Activated naive CD8-positive, alpha-beta T cell treated with anti-CD3 and anti-CD28 coated beads for 36 hours (primary cell): ENCODE data around the gene HSD3B2. TPM values are rescaled to one million over a fixed set of nuclear protein-coding genes. Genes with fewer than 3 reads are reported as not detected.

ENCODE experiments used
- DNase-seq: peaks from one replicate; pipeline ENCODE4 v3.0.0; 2021
- H3K27ac Mint-ChIP-seq: one replicate; pipeline ENCODE4 v1.8.0; 2022; ENCODE audit warnings: mild to moderate bottlenecking, moderate library complexity, mixed read lengths
- H3K27me3 Mint-ChIP-seq: one replicate; pipeline ENCODE4 v1.8.0; 2022; ENCODE audit warnings: mild to moderate bottlenecking, mixed read lengths
- H3K36me3 Mint-ChIP-seq: one replicate; pipeline ENCODE4 v1.8.0; 2021; ENCODE audit warnings: mild to moderate bottlenecking, mixed read lengths
- H3K4me1 Mint-ChIP-seq: one replicate; pipeline ENCODE4 v1.8.0; 2021; ENCODE audit warnings: mixed read lengths
- H3K4me3 Mint-ChIP-seq: one replicate; pipeline ENCODE4 v1.8.0; 2022; ENCODE audit warnings: mild to moderate bottlenecking, moderate library complexity, mixed read lengths
- H3K9me3 Mint-ChIP-seq: one replicate; pipeline ENCODE4 v1.8.0; 2022; ENCODE audit warnings: mixed read lengths
- total RNA-seq, 2 experiments: library from RNA; stranded (reverse); gene quantifications; one replicate each; pipeline ENCODE4 v1.2.3, GENCODE V29; 2021

Gene HSD3B2
- total RNA-seq, 2 experiments from 2014 or later: not detected

DNA sequence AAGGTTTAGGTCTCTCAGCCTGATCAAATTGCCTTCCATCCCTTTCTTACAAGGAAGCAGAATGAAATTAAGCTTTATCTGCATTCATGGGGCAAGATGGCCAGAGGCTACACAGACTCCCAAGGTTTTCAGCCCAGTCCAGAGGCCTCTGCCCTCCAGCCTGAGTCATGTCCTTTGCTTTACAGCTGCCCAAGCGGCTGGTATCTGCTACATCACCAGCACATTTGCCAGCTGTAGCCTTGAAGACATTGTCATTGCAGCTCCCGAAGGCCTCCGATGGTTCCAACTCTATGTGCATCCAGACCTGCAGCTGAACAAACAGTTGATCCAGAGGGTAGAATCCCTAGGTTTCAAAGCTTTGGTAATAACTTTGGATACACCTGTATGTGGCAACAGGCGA is 30.4 kb upstream of the HSD3B2 start:
- H3K36me3 Mint-ChIP-seq: no peaks in the 10 kb centered on the region
- no peak for DNase-seq
- no peaks in the 10 kb centered on the region for H3K4me1 Mint-ChIP-seq
- H3K27ac Mint-ChIP-seq: no peak overlapping the region
- H3K27me3 Mint-ChIP-seq: peaks cover 31% of the 10 kb centered on the region
- no peak overlapping the region for H3K4me3 Mint-ChIP-seq
- H3K9me3 Mint-ChIP-seq: no peaks in the 10 kb centered on the region

DNA sequence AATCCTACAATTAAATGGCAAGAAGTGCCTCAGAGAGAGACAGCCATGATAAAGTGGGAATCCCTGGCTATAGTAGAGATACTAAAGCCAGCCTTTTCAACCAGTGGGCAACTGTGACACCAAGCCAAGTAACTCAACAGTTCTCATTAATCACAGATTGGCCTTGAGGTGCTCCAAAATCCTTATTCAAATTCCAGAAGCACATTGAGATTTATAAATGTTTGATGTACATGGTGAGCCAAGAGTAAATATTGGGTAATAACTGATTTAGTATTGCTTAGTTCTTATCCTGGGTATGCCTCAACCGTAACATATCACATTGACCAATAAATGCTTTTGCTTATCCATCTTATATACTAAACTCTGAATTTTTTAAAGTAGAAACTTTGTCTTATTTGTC is 29.3 kb upstream of the HSD3B2 start:
- H3K9me3 Mint-ChIP-seq: no peaks in the 10 kb centered on the region
- no peaks in the 10 kb centered on the region for H3K36me3 Mint-ChIP-seq

DNA sequence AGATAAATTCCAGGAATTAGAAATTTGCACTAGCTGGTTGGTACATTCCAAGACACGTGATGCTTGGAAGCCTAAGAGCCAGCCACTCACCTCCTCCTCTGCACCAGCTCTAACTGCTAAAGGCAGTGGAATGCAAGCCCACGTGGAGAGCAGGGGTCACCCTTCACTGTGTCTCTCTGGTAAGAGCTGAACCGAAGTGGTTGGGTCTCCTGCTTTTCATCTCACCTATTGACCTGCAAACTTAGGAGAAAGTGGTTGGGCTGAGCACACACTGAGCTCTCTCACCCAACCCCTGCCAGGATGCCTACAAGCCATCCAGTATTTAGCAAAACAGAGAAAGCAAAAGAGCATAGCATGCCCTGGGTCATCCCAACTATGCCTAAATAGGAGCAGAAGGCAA is 27.1 kb upstream of the HSD3B2 start:
- no peaks in the 10 kb centered on the region for H3K36me3 Mint-ChIP-seq
- no peak overlapping the region for H3K27ac Mint-ChIP-seq
- no peak overlapping the region for H3K4me3 Mint-ChIP-seq
- DNase-seq: no peak
- no peaks in the 10 kb centered on the region for H3K4me1 Mint-ChIP-seq
- no peaks in the 10 kb centered on the region for H3K9me3 Mint-ChIP-seq
- peaks cover 17% of the 10 kb centered on the region for H3K27me3 Mint-ChIP-seq

More for the DNA sequence above, 29.3 kb upstream of the HSD3B2 start:
- H3K27me3 Mint-ChIP-seq: peaks cover 27% of the 10 kb centered on the region
- H3K4me1 Mint-ChIP-seq: no peaks in the 10 kb centered on the region
- DNase-seq: no peak
- no peak overlapping the region for H3K27ac Mint-ChIP-seq
- no peak overlapping the region for H3K4me3 Mint-ChIP-seq

DNA sequence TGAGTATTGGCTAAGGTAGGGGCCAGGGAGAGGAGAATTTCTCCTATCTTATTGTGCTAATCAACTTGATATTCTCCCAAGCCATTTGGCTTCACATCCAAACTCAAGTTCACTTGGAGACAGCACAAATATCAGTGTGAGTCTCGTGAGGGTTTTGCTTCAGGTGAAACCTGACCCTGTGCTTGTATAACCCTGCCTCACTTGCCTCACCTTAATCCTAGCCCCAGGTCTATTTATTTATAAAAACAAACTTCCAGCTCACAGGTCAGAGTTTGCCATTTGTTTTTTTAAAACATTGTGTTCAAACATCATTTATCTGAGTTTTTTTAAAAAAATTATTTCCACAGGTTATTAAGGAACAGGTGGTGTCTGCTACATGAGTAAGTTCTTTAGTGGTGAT is 26.5 kb upstream of the HSD3B2 start:
- DNase-seq: no peak
- no peaks in the 10 kb centered on the region for H3K4me1 Mint-ChIP-seq
- no peak overlapping the region for H3K27ac Mint-ChIP-seq
- H3K9me3 Mint-ChIP-seq: no peaks in the 10 kb centered on the region
- no peak overlapping the region for H3K4me3 Mint-ChIP-seq
- no peaks in the 10 kb centered on the region for H3K36me3 Mint-ChIP-seq
- H3K27me3 Mint-ChIP-seq: peaks cover 17% of the 10 kb centered on the region

DNA sequence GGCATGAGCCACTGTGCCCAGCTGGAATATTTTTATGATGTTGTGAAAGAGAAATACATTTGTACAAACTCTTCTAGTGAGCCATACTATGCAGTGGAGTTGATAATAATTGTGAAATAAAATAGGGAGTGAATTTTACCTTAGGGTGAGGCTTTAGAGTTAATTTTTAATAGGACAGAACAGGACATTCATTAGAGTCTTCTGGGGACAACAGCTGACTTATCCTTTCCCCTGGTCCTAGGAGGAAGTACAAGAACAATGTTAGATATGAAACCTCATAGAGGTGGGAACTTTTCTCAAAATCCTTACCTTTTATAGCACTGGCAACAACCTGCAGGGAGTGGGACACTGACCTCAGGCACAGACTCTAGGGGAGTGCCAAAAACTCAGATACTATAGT is 24.4 kb upstream of the HSD3B2 start:
- DNase-seq: no peak
- Mint-ChIP-seq H3K4me3 (no peak overlapping the region), H3K4me1 (no peaks in the 10 kb centered on the region), H3K27ac (no peak overlapping the region), H3K36me3 (no peaks in the 10 kb centered on the region), H3K9me3 (no peaks in the 10 kb centered on the region), H3K27me3 (peaks cover 23% of the 10 kb centered on the region)

DNA sequence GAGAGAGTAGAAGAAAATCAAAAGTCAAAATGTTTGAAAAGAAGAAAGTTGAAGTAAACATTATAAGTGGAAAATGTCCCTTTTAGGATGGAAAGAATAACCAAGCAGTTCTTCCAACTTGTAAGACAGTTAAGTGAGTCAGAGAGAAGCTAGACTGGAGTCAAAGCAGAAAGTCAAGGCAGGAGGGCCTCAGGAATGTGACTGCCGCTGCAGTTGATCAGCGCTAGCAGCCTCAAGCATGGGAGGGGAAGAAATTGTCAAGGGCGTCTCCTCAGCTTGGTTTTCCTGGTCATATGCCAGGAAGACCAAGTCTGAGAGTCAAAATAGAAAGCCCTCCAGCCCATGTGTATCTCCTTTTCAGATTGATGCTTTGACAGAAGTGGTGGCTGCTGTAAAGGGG is 23.2 kb upstream of the HSD3B2 start:
- Mint-ChIP-seq H3K27me3 (peaks cover 15% of the 10 kb centered on the region), H3K4me1 (no peaks in the 10 kb centered on the region), H3K27ac (no peak overlapping the region)

DNA sequence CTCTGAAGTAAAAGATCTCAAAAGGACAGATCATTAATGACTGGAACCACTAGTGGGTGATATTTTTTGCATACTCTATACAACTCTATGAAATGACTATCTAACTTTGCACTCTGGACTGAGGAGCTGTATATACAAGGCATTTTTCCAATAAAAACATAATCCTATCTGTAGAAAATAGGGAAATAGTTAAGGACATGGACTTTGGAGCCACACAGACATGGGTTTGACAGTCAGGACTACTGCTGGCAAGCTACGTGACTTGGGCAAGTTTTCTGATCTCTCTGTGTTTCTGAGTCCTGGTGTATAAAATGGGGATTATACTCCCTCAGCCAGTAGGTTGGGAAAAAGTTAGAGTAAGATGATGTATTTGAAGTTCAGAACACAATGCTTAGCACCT is 20.9 kb upstream of the HSD3B2 start:
- Mint-ChIP-seq H3K27ac (no peak overlapping the region), H3K4me3 (no peak overlapping the region), H3K9me3 (no peaks in the 10 kb centered on the region), H3K27me3 (peaks cover 12% of the 10 kb centered on the region), H3K4me1 (no peaks in the 10 kb centered on the region), H3K36me3 (no peaks in the 10 kb centered on the region)
- no peak for DNase-seq

More for the DNA sequence above, 23.2 kb upstream of the HSD3B2 start:
- Mint-ChIP-seq H3K36me3 (no peaks in the 10 kb centered on the region), H3K9me3 (no peaks in the 10 kb centered on the region), H3K4me3 (no peak overlapping the region)
- DNase-seq: no peak

DNA sequence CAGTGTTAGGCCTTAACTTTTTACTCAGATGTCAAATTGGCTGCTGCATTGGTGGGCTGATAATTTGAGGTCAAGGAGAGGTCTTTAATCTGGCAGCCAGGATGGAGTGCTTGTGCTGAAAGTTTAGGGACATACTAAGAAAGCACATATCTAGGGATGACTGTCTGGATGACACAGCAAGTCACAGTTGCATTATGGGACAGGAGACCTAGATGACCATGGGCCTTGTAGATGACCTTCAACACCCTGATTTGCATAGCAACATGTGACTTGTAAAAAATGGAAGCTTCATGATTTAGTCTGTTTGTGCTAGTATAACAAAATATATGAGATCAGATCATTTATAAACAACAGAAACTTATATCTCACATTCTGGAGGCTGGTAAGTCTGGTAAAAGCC is 18.0 kb upstream of the HSD3B2 start:
- Mint-ChIP-seq H3K9me3 (no peaks in the 10 kb centered on the region), H3K4me3 (no peak overlapping the region), H3K4me1 (no peaks in the 10 kb centered on the region), H3K27ac (no peak overlapping the region), H3K36me3 (no peaks in the 10 kb centered on the region), H3K27me3 (peaks cover 6% of the 10 kb centered on the region)
- no peak for DNase-seq

DNA sequence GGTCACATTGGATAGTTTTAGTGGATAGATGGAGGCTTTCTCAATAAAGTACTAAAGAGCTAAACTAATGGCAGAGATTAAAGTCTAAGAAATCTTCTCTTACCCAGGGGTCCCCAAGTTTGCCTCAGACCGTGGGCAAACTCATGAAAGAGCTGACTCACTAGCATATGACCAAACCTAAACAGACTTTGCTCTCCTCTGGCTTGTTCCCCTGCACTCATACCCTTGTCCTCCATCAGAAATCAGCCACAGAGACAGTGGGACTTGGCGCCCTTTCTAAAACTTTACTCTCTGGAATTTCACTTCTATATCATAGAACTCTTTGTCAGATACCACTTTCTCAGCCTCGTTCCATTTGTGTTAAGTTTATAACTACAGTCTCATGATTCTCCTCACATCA is 17.0 kb upstream of the HSD3B2 start:
- Mint-ChIP-seq H3K4me1 (no peaks in the 10 kb centered on the region), H3K36me3 (no peaks in the 10 kb centered on the region), H3K27me3 (peaks cover 13% of the 10 kb centered on the region), H3K9me3 (no peaks in the 10 kb centered on the region), H3K4me3 (no peak overlapping the region), H3K27ac (no peak overlapping the region)
- no peak for DNase-seq

DNA sequence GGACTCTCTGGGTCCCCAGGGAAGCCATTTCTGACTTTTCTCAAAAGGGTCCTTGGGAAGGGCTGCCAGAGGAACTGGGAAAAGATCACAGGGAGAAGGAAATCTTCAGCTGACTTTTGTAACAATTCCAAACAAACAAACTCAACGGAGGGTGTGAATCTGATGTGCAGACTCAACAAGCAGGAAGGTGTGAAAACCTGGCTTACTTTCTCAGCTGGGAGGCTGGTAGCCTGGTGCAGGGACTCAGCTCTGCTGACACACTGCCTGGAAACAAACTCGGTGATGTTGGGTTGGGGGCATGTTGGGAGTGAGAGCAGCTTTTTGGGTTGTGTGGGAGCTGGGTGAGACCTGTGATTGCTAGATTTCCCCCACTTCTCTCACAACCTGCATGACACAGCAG is 10.2 kb upstream of the HSD3B2 start:
- no peaks in the 10 kb centered on the region for H3K36me3 Mint-ChIP-seq
- no peaks in the 10 kb centered on the region for H3K4me1 Mint-ChIP-seq
- no peak overlapping the region for H3K4me3 Mint-ChIP-seq
- H3K9me3 Mint-ChIP-seq: peaks cover 8% of the 10 kb centered on the region
- no peak for DNase-seq
- no peak overlapping the region for H3K27ac Mint-ChIP-seq
- H3K27me3 Mint-ChIP-seq: peaks cover 24% of the 10 kb centered on the region

DNA sequence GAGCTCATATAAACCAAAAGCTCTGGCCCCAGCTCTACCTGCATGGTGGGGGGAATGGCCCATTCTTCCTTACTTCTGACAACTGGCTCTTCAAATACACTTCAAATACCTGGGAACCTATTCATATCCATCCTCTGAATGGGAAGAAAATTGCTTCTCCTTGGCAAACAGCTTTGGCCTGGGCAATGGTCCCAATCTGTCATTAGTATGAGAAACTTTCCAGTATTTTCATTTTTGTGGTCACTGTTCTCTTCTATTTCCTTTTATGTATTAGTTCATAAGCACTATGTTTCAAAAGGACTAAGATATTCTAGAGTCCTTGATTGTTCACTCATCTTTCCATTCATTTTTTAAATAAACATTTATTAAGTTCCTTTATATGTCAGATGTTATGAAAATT is 5.2 kb upstream of the HSD3B2 start:
- Mint-ChIP-seq H3K36me3 (no peaks in the 10 kb centered on the region), H3K4me3 (no peak overlapping the region)
- no peak for DNase-seq

DNA sequence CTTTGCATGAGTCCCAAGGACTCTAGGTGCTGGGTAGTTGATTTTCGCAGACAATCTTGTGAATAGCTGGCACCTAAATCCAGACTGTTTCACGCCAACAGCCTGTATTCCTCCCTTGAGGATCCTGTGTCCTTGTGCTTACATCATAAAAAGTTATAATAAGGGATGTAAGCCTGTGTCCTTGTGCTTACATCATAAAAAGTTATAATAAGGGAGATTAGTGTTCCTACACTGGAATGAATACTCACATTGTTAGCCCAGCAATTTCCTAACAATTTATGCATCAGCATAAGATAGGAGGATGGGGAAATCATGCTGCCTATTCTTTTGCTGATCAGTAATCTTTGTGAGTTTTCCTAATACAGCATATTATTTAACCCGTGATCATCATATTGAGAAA is 4.0 kb upstream of the HSD3B2 start:
- Mint-ChIP-seq H3K4me3 (no peak overlapping the region), H3K9me3 (peaks cover 11% of the 10 kb centered on the region), H3K27me3 (peaks cover 9% of the 10 kb centered on the region)

More for the DNA sequence above, 5.2 kb upstream of the HSD3B2 start:
- Mint-ChIP-seq H3K27ac (no peak overlapping the region), H3K9me3 (peaks cover 11% of the 10 kb centered on the region), H3K27me3 (peaks cover 13% of the 10 kb centered on the region), H3K4me1 (no peaks in the 10 kb centered on the region)

DNA sequence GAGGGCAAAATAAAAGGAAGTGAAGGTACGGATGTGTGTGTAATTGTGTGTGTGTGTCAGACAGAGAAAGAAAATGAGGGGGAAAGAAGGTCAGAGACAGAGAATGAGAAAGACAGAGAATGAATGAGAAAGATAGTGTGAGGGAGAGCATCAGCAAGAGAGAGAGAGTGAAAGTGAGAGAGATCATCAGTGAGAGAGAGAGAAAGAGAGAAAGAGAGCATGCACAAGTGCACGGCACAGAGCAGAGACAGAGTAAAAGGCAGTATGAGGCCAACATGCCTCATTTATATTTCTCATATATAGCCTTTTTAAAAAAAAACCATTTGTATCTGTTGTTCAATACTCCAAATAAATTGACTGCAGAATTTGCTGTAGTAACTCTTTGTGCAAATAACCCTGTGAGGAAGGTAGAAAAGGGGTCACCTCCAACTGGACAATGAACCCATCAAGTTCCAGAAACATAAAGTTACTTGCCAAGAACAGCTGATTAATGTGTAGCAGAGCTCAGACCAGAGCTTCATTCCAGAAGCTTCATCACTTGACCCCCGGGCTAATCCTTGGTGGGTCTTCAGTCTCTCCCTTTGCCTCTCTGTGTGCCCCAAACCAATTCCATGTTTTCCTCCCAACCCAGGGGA is 1.2 kb downstream of the HSD3B2 start:
- no peak overlapping the region for H3K4me3 Mint-ChIP-seq
- DNase-seq: no peak
- no peaks in the 10 kb centered on the region for H3K9me3 Mint-ChIP-seq
- H3K4me1 Mint-ChIP-seq: no peaks in the 10 kb centered on the region
- no peaks in the 10 kb centered on the region for H3K36me3 Mint-ChIP-seq
- H3K27ac Mint-ChIP-seq: no peak overlapping the region
- H3K27me3 Mint-ChIP-seq: peaks cover 6% of the 10 kb centered on the region

More for the DNA sequence above, 4.0 kb upstream of the HSD3B2 start:
- H3K27ac Mint-ChIP-seq: no peak overlapping the region
- H3K36me3 Mint-ChIP-seq: no peaks in the 10 kb centered on the region
- DNase-seq: no peak
- H3K4me1 Mint-ChIP-seq: no peaks in the 10 kb centered on the region

DNA sequence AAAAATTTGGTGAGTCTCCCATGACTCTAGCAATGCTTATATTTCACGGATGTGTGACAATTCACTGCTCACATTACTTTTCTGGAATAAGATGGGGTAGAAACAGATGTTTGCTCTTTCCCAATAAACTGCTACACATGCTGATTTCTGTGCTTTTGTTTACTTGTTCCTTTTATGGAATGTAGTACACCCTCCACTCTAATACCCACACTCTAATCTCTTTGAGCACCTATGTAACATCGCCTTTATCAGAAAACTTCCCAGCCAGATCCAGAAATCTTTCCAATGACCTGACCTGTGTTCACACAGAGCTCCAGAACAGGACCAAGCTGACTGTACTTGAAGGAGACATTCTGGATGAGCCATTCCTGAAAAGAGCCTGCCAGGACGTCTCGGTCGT is 4.2 kb downstream of the HSD3B2 start:
- no peak for DNase-seq
- no peaks in the 10 kb centered on the region for H3K4me1 Mint-ChIP-seq
- H3K4me3 Mint-ChIP-seq: no peak overlapping the region
- H3K27me3 Mint-ChIP-seq: peaks cover 6% of the 10 kb centered on the region
- no peaks in the 10 kb centered on the region for H3K36me3 Mint-ChIP-seq
- H3K27ac Mint-ChIP-seq: no peak overlapping the region
- no peaks in the 10 kb centered on the region for H3K9me3 Mint-ChIP-seq

DNA sequence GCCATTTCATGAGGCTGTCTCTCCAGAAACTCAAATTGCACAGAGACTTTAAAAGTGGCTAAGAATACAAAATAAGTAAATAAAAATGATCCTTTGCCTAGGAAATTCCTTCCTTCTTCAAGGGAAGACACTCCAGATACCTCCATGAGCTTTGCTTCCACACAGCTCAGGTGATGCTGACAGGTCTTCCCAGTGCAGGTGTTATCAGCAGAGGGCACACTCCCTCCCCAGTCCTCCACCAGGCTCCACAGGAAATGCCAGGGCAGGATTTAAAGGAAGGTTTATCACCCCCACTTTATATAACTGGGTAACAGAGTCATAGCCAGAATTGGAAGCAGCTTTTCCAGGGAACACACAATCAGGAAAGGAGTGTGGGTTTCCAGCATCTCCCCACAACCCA is 5.7 kb downstream of the HSD3B2 start:
- Mint-ChIP-seq H3K27ac (no peak overlapping the region), H3K36me3 (no peaks in the 10 kb centered on the region), H3K27me3 (peaks cover 6% of the 10 kb centered on the region), H3K4me1 (no peaks in the 10 kb centered on the region), H3K9me3 (no peaks in the 10 kb centered on the region), H3K4me3 (no peak overlapping the region)
- no peak for DNase-seq

DNA sequence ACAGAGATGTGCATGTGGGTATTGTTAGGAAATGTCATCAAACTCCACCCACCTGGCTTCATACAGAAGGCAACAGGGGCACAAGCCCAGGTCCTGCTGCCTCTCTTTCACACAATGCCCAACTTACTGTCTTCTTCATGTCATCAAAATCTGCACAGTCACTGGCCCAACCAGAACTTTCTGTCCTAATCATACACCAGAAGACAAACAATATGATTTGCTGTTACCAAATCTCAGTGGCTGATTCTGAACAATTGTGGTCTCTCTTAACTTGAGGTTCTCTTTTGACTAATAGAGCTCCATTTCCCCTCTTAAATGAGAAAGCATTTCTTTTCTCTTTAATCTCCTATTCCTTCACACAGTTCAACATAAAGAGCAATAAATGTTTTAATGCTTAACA is 7.7 kb downstream of the HSD3B2 start:
- Mint-ChIP-seq H3K27me3 (peaks cover 3% of the 10 kb centered on the region), H3K9me3 (no peaks in the 10 kb centered on the region), H3K4me3 (no peak overlapping the region), H3K4me1 (no peaks in the 10 kb centered on the region), H3K36me3 (no peaks in the 10 kb centered on the region), H3K27ac (no peak overlapping the region)
- no peak for DNase-seq
